HG03175 (cell line): ENCODE measurements around the gene ASRGL1.

Experiments
- ATAC-seq: cut with Tn5 transposase; IDR thresholded peaks from one replicate; pipeline ENCODE4 v1.9.1; 2021; ENCODE audit warnings: mild to moderate bottlenecking, moderate library complexity; ENCODE audit not compliant: unreplicated experiment

ASRGL1 gene

DNA sequence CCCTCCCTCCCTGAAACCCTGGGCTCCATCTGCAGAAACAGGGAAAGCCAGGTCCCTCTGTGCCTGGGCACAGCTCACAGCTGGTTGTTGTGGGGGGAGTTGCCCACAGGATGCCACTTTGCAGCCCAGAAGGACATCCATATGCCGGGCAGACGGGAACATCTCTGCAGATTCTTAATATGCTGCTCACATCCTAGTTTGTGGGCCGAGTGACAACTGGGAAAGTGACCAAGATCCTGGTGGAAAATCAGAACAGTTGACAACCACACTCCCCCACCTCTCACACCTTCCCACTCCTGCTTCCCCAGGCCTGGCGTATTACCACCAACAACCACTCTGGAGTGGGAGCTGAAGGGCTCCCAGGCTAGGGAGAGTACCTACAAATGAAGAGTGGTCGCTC is 74.3 kb downstream of the ASRGL1 start:
- ATAC-seq = no peak

DNA sequence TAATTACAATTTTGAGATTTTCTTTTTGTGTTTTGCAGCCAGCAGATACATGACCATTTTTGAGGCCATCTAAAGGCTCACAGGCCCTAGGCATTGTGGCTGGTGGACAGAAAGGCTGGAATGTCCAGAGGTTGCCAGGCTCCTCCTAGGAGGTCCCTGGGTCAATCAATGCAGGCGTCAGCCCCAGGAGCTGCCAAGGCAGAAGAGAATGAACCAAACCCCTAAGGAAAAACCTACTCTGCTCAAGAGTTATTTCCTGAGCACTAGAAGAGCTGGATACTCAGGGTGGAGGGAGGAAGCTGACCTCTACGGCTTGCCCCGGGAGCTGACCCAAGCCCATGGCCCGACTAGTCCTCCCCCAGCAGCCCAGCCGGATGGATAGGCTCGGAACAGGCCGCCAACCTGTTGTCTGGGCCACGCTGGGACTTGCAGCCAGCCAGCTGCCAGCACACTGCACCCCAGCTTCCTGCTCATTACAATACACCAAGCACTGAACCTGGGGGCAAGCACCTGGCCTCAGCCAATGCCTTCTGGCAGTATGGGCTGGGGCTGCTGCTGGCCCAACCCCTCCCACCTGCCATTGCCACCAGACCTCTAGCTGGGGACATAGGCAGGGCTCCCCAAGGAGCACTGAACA is 75.9 kb downstream of the ASRGL1 start:
- ATAC-seq = no peak

DNA sequence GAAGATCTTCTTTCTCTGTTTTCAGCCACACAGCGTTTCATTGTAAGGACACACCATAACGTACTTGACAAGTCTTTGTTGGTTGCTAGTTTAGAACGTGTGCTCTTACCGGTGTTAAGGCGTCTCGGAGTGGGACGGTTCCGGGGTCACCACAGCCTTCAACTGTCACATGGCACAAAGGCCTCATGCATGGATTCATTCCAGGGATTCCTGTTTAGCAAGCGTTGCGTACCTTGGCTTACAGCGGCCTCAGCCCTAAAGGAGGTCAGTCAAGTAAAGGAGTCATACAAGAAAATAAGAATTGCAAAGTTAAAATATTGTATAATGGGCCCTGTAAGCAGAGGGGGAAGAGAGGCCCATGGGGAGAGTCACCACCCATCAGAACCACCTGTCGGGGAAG is 79.3 kb downstream of the ASRGL1 start:
- ATAC-seq = no peak

DNA sequence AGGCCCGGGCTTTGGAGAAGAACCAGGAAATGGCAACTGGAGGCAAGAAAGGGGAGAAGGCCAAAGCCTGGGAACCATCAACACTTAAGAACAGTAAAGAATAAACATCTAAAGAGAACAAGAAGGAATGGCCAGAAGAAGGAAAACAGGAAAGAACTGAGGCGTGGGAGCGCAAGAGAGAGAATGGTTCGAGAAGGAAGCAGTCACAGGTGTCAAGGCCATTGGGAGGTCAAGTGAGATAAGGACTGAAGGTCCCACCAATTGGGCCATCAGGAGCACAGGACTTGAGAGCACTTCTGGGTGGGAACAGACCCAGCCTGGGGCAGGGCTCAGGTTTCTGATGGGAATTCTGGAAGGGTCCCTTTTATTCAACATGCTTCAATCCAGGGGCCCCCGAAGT is 80.9 kb downstream of the ASRGL1 start:
- no peak for ATAC-seq

DNA sequence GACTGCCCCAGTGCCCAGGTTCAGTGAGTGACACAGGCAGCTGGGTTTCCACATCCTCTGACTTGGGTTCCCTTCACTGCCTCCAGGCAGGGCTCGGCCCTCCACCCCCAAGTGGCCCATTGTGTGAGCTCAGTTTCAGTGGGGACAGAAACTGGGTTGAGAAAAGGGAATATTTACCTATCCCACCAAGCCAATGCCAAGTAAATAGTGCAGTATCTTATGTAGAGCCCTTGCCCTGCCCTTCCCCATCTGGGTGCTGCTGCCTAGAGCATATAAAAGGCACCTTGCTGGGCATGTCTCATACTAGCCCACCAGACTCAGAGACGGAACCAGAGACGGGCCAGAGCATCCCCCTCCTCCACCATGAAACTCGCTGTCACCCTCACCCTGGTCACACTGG is 81.5 kb downstream of the ASRGL1 start, which contains the start of gene SCGB1A1:
SCGB1A1 (plus strand) TSS at position 301 of the 400 bp plus-strand sequence; CDS start at position 364, 63 bp downstream.
- no peak for ATAC-seq

DNA sequence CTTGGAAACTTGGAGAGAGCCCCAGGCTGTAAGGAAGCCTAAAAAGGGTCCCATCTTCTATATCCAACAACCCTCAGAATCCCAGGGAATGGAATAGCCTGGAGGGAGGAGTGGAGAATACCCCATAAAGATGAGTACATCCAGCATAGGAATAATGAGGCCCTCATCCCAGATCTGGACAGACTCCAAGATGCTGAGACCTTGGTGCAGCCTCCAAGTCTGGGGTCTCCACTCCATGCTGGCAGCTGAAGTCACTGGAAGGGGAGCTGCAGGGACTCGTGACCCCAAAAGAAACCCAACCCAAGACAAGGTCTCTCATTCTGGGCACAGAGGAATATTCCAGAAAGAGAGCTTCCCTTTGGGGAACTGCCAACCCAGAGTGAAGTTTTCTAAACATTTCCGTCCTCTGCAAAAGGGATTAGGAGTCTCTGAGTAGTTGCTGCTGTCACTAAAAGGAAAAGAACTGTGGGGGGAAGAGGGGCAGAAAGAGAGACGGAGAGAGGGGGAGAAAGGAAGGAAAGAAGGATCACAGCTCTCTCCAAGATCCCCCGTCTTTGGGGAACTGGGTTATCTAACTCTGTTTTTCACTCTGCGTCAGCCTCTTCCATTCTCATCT is 82.2 kb downstream of the ASRGL1 start:
- ATAC-seq = no peak

DNA sequence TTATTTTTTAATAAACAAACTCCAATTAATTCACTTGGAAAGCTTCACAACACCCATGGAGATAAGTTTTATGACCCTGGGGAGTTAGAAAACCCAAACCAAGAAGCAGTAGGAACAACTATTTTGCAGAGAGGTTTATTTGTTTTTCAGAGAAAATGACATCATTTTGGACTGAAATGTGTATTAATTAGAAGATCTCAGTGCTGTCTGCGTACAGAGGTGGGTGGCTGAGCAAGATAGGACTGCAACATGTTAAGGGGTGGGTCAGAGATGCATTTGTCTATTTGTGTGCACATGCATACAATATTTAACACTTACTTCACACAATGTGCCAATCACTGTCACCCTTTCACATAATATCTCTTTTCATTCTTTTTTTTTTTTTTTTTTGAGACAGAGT is 82.7 kb downstream of the ASRGL1 start:
- no peak for ATAC-seq

DNA sequence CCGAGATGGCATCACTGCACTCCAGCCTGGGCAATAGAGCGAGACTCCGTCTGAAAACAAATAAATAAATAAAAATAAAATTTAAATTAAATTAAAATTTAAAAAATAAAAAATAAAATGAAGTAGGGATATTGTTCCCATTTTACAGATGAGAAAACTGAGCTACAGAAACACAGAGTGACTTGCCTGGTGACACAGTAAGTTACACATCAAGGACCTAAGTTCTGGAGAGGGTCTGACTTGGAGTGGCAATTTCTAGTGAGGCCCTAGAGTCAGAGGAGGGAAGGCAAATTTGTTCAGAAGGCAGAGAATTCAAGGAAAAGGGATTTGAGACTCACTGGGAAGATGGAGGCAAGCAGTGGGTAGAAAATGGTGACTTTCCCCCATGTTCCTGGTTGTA is 83.6 kb downstream of the ASRGL1 start:
- ATAC-seq = no peak

DNA sequence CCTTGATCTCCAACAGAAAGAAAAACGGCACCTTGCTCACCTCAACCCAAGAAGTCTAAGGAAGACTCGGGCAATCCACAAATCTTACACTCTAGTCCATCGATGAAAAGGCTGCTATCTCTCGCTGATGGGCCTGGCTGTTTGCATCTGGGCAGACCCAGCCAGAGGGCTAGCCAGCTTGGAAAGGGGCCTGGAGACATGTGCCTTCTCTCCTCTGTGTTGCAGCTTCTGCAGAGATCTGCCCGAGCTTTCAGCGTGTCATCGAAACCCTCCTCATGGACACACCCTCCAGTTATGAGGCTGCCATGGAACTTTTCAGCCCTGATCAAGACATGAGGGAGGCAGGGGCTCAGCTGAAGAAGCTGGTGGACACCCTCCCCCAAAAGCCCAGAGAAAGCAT is 84.7 kb downstream of the ASRGL1 start:
- no peak for ATAC-seq

DNA sequence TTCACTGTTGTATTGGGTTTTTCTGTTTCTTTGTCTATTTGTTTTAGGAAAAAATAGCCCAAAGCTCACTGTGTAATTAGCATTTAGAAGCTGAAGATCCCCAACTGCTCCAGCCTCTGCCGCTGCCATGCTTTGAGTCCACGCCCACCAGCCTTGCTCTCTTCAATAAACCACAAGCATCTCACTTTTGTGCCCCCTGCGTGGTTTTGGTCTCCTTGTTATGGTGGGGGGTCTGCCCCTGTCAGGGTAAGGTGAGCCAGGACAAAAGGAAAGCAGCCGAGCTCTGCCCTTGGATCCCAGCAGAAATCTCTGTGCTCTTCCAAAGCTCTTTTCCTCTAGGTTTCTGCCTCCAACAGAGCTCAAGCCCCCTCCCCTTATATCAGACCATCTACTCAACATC is 85.8 kb downstream of the ASRGL1 start:
- ATAC-seq = no peak

DNA sequence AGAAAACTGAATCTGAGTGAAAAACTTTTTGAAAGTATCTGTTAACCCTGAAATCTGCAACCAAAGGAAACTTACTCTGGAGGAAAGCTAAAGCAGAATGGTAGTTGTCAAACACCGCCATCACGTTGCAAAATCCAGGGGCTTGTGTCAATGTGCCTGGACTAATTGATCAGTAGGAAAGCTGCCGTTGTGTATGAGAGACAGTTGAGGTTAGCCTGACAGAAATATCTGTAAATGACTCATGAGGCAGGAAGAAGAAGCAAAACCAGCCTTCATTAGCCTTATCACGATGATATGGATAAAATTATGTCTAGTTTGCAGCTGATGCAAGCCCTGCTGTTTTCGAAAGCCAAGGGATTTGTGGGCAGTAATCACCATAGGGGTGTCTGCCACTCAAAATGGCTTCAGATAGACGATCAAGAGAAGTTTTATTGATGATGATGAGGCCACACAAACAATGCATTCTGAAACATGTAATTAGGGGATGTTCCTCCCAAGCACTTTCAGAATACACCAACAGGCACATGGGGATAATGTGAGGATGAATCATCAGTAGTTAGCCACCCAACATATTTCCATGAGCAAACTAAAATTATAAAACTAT is 90.5 kb downstream of the ASRGL1 start:
- no peak for ATAC-seq

DNA sequence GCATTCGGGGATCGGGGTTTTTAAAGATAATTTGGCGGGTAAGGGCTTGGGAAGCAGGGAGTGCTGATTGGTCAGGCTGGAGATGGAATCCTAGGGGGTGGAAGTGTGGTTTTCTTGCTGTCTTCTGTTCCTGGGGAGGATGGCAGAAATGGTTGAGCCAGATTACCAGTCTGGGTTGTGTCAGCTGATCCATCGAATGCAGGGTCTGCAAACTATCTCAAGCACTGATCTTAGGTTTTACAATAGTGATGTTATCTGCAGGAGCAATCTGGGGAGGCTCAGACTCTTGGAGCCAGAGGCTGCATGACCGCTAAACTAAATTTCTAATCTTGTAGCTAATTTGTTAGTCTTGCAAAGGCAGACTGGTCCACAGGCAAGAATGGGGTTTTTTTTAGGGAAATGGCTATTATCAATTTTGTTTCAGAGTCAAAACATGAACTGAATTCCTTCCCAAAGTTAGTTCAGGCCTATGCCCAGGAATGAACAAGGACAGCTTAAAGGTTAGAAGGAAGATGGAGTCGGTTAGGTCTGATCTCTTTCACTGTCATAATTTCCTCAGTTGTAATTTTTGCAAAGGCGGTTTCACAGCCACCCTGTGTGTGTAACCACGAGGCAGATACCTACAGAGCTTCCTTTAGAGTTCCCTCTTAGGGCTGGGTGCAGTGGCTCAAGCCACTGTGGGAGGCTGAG is 91.8 kb downstream of the ASRGL1 start:
- ATAC-seq = no peak

DNA sequence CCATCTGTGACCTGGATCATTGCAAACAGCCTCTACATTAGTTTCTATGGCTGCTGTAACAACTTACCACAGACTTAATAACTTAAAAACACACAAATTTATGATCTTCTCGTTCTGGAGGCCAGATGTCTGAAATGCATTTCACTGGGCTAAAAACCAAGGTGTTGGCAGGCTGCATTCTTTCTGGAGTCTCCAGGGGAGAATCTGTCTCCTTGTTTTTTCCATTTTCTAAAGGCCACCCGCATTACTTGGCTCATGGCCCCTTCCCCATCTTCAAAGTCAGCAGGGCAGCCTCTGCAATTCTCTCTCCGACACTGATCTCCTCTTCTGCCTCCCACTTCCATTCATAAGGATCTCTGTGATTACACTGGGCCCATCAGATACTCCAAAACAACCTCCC is 93.2 kb downstream of the ASRGL1 start:
- no peak for ATAC-seq

DNA sequence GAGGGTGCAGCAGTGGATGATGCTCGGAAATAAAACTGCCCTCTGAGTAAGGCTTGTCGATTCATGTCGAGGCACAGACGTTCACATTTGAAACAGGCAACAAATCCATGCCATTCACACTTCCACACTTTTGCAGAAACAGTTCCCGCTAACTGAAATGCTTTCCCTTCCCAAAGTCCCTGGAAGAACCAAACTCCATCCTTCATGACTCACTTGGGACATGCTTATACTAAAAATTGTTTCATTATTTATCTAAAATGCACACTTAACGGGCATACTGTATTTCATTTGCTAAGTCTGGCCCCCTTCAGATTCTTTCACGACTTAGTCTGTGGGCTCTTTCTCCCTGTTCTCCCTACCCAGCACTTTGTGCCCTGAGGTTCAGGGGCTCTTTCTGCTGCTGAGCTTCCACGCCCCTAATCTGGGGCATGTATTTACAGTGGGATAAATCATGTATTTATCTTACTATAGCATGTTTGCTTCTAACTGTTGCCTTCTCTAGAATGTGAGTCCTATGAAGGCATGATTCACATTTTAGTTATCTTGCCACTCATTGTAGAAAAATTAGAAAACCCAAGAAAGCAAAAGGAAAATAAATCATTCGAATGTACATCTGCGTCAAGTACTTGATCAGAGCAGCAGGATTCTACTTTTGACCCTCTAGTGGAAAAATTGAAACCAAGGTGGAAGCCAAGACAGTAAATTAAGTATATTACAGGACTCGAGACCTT is 94.1 kb downstream of the ASRGL1 start:
- no peak for ATAC-seq

DNA sequence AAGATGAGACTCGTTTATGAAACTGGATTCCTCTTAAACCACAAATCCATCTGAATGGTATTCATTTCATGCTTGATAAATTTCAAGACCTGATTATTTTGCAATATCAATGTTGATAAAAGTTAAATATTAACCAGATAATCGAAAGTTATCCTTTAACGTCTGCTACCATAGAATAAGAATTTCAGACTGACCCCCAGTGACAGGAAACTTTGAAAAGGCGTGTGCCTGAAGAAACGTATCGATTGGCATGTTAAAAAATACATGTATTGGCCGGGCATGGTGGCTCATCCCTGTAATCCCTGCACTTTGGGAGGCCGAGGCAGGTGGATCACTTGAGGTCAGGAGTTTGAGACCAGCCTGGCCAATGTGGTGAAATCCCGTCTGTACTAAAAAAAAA is 95.4 kb downstream of the ASRGL1 start:
- ATAC-seq = no peak

DNA sequence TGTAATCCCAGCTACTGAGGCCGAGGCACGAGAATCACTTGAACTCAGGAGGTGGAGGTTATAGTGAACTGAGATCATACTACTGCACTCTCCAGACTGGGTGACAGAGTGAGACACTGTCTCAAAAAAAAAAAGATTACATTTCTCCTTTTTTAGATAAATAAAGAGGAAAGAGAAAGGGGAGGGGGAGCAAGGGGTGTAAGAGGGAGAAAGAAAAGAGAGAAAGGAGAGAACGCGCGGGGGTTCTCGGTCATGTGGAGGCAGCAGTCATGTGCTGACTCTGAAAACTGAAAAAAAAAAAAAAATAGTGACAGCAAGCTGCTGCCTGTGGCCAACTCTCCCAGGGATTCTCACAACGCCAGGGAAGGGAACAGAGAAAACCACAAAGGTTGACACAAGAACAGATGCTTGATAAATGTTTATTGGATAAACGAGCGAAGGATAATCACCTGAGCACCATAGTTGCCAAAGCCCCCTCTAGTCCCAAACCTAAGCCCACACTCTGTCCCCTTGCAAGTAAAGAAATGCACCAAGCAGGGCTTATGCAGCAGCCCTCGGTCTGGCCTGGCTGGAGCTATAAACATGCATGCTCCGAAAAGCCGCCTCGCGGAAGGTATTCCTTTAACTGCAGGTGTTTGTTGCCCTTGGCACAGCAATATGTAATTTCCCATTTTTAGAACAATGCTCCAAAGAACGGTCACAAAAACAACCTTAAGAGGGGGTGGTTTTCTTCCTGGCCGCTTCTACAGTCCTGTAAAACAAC is 96.1 kb downstream of the ASRGL1 start:
- ATAC-seq = no peak

DNA sequence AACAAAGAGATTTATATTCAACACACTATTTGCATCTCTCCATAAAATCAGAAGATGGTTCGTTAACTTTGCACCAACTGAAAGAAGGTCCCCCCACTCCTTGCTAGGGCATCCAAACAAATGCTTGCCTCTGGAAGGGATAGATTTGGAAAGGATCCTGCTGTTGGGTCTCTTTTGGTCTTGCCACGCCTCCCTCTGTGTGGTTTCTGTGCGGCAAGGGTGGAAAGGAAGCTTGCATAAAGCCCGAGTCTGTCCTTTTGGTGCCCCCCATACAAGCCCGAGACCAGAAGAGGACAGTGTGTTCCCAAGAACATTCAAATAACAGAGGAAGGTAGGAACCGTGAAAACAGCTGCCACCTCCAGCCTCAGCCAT is 96.6 kb downstream of the ASRGL1 start:
- ATAC-seq = no peak

DNA sequence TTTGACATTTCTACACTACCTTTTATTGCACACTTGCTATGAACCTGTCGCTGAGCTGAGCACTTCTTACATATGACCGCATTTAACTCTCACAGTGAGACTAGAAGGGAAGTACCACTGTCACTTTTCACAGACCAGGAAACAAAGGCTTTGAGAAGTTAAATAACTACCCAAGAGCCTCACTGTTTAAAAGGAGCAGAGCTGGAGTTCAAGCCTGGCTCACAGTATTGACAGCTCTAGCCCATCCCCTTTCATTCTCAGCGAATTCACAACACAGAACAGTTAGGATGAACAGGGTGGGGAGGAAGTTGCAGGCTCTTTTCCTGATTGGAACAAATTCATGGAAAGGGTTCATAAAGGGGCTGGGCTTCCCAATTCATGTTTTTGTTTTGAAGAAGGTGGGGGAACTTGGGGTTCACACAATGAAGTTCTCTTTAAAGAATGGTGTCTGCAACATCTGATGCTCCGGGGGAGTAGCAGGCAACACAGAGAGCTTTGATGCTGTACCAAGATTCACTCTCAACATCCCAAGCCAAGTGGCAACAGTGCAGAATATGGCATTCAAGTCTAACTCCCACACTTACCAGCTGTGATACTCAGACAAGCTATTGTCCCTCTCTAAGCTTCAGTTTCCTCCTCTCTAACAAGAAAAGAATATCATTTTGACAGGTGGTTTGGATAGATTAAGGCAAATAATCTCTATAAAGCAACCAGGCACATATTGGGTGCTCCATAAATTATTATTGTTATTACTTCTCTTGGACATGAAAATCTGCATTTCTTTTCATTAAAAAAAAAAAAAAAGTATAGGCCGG is 98.8 kb downstream of the ASRGL1 start:
- no peak for ATAC-seq

DNA sequence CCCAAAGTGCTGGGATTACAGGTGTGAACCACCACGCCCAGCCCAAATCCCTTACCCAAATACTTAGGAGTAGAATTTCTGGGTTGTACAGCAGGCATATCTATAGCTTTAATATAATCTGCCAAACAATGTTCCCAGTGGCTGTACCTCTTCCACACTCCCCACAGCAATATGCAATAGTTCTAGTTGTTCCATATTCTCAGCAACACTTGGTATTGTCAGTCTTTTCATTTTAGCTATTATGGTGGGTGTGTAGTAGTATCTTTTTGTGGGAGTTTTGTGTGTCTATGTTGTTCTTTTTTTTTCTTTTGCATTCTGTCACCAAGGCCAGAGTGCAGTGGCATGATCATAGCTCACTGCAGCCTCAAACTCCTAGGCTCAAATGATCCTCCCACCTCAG is 100.4 kb downstream of the ASRGL1 start:
- ATAC-seq = no peak

DNA sequence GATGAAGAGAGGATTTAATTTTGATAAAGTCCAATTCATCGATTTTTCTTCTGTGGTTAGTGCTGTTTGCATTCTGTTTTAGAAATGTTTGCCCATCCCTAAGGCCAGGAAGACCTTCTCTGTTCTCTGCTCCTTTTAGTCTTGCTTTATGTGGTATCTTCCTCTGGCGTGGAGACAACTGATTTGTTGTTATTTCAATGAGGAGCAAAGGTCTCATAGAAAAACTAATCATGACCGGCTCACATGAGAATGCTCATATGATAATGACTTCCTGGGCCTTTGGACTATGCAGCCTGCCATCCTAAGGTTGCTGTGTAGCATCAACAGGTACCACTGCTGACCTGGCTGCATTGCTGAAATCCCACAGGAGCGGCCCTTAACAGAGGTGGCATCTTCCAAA is 101.4 kb downstream of the ASRGL1 start:
- no peak for ATAC-seq
